Parathyroid adenoma (tissue), 2 donors: ENCODE data around the gene LITAF.
A peak's percentile ranks its signal among the peaks of the same experiment; 100 is the strongest.

Experiments
- H2AFZ ChIP-seq: fragments of 300-600 bp; sonication (generic); one replicate; pipeline ENCODE4 v1.7.0; 2017; ENCODE audit warnings: antibody characterized with exemption, mild to moderate bottlenecking
- H3K27ac ChIP-seq: fragments of 300-600 bp; sonication (generic); one replicate; pipeline ENCODE4 v1.7.0; 2017
- H3K27me3 ChIP-seq: fragments of 300-600 bp; sonication (generic); one replicate; pipeline ENCODE4 v1.7.0; 2017; ENCODE audit warnings: low read length; ENCODE audit not compliant: control insufficient read depth, insufficient read depth
- H3K36me3 ChIP-seq: fragments of 300-600 bp; sonication (generic); one replicate; pipeline ENCODE4 v1.7.0; 2017; ENCODE audit warnings: low read length; ENCODE audit not compliant: control insufficient read depth, insufficient read depth
- H3K4me1 ChIP-seq: fragments of 300-600 bp; sonication (generic); one replicate; pipeline ENCODE4 v1.7.0; 2017; ENCODE audit warnings: control low read depth
- H3K4me2 ChIP-seq: fragments of 300-600 bp; sonication (generic); one replicate; pipeline ENCODE4 v1.7.0; 2017; ENCODE audit warnings: low read length
- H3K4me3 ChIP-seq: fragments of 300-600 bp; sonication (generic); one replicate; pipeline ENCODE4 v1.7.0; 2017; ENCODE audit warnings: low read depth, low read length
- H3K79me2 ChIP-seq: fragments of 300-600 bp; sonication (generic); one replicate; pipeline ENCODE4 v1.7.0; 2017; ENCODE audit warnings: control low read depth
- H3K9ac ChIP-seq: fragments of 300-600 bp; sonication (generic); one replicate; pipeline ENCODE4 v1.7.0; 2017; ENCODE audit warnings: mild to moderate bottlenecking
- H3K9me3 ChIP-seq: fragments of 300-600 bp; sonication (generic); one replicate; pipeline ENCODE4 v1.7.0; 2017; ENCODE audit warnings: low read length; ENCODE audit not compliant: control insufficient read depth
- TF ChIP-seq, protein P1 (sequence below): fragments of 300-600 bp; sonication (generic); IDR thresholded peaks from one replicate; pipeline ENCODE4 v1.7.0; 2017; ENCODE audit warnings: antibody characterized with exemption, mild to moderate bottlenecking
- donor health status: primary hyperparathyroidism.

LITAF gene

DNA sequence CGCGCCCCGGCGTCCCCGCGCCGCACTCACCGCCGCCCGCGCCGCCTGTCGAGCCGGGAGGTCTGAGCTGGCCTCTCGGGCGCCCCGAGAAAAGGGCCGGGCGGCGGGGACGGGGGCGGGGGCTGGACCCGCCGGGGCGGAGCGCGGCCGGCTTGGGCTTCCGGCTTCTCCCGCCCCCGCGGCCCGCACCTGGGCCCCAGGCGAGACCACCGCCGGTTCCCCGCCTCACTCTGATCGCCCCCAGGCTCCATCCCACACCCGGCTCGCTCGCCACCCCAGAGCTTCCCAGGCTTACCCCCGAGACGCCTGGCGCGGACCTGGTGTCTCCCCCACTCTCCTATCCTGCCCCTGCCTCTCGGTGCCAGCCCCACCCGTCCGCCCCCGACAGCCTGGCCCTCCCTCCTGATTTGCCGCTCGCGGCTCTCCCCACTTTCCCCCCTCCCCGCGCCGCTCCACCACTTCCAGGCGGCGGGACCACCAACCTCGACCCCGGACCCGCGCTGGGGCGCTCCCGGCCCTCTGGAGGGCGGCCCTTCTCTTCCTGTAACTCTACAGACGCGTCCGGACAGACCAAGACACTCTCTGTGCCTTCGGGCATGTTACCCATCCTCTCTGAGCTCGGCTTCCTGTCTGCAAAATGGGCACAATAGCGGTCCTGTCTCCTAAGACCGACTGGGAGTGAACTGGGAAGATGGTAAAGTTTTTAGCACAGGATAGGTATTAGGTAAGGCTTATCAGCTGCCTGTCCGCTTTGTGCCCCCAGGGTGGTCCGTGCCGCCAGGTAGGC lies at the start of gene LITAF:
TSS of gene LITAF (minus strand) at position 64 of the 787 bp plus-strand sequence. CDS start 30,189 bp downstream, outside the sequence.
- Histone ChIP-seq H3K9ac (peak within 1 kb of the TSS; percentile 79), H3K36me3 (no peaks in the 10 kb centered on the region), H3K4me2 (peak within 1 kb of the TSS; percentile 98), H3K4me3 (peak within 1 kb of the TSS; percentile 70), H3K4me1 (peaks cover 8% of the 10 kb centered on the region), H3K79me2 (peaks cover 6% of the 10 kb centered on the region), H3K27me3 (no peaks in the 10 kb centered on the region), H2AFZ (peak within 1 kb of the TSS; percentile 95), H3K9me3 (no peaks in the 10 kb centered on the region), H3K27ac (peak within 1 kb of the TSS; percentile 70)
- TF ChIP-seq, protein P1, sequence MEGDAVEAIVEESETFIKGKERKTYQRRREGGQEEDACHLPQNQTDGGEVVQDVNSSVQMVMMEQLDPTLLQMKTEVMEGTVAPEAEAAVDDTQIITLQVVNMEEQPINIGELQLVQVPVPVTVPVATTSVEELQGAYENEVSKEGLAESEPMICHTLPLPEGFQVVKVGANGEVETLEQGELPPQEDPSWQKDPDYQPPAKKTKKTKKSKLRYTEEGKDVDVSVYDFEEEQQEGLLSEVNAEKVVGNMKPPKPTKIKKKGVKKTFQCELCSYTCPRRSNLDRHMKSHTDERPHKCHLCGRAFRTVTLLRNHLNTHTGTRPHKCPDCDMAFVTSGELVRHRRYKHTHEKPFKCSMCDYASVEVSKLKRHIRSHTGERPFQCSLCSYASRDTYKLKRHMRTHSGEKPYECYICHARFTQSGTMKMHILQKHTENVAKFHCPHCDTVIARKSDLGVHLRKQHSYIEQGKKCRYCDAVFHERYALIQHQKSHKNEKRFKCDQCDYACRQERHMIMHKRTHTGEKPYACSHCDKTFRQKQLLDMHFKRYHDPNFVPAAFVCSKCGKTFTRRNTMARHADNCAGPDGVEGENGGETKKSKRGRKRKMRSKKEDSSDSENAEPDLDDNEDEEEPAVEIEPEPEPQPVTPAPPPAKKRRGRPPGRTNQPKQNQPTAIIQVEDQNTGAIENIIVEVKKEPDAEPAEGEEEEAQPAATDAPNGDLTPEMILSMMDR: no peak

DNA sequence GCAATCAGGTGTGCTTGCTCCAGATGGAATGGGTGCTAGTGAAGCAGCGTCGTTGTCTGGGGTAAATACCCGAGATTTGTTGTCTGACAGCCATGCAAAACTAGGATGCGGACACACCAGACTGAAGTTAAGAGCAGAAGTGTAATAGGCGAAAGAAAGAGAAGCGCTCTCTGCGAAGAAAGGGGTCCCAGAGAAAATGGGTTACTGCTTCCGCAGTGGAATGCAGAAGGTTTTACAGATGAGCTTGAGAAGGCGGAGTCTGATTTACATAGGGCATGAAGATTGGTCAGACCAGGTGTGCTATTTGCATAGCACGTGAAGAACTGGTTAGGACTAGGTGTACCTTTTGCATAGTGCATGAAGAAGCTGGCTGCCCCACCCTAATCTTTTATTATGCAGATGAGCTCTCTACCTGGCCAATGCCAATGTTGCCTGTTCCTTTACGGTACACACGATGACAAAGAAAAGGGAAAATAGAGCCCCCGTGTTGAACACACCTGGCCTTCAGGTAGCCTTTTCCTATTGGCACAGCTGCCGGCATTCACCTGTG lies 49.5 kb upstream of the LITAF start:
- no peak overlapping the region for H3K4me2 ChIP-seq
- no peaks in the 10 kb centered on the region for H3K9me3 ChIP-seq
- H3K4me1 ChIP-seq: peaks cover 21% of the 10 kb centered on the region
- no peak overlapping the region for H3K27ac ChIP-seq
- no peaks in the 10 kb centered on the region for H3K27me3 ChIP-seq
- no peaks in the 10 kb centered on the region for H3K36me3 ChIP-seq
- no peak overlapping the region for H3K9ac ChIP-seq
- no peaks in the 10 kb centered on the region for H3K79me2 ChIP-seq
- H2AFZ ChIP-seq: peak overlapping the region; percentile 36
- no peak overlapping the region for H3K4me3 ChIP-seq
- TF ChIP-seq, protein P1: no peak

DNA sequence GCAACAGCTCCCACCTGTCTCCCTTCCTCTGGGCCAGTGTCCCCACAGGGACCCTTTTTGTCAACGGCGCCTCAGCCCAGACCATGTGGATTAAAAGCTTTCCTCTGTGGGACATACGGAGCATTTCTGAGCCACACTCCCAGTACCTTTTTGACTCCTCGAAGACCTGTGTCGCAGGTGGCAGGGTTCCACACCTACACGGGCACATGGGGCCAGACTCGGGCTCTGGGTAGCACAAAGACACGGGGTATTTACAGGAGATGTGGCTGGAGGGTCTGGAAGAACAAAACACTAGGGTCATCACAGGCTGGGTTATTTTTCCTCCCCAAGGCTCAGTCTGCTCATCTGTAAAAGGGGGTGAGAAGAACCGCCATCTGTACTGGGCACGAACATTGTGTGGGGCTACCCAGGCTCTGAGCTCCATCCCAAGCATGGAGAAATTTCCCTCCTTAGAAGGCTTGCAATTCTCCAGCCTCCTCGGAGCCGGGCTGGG lies 49.0 kb upstream of the LITAF start:
- no peaks in the 10 kb centered on the region for H3K9me3 ChIP-seq
- no peaks in the 10 kb centered on the region for H3K27me3 ChIP-seq
- H3K4me1 ChIP-seq: peaks cover 16% of the 10 kb centered on the region
- H3K36me3 ChIP-seq: no peaks in the 10 kb centered on the region
- no peak overlapping the region for H3K4me3 ChIP-seq
- no peak overlapping the region for H3K27ac ChIP-seq
- no peak overlapping the region for H3K4me2 ChIP-seq
- no peak overlapping the region for H2AFZ ChIP-seq
- H3K79me2 ChIP-seq: no peaks in the 10 kb centered on the region
- no peak overlapping the region for H3K9ac ChIP-seq
- TF ChIP-seq, protein P1: no peak

DNA sequence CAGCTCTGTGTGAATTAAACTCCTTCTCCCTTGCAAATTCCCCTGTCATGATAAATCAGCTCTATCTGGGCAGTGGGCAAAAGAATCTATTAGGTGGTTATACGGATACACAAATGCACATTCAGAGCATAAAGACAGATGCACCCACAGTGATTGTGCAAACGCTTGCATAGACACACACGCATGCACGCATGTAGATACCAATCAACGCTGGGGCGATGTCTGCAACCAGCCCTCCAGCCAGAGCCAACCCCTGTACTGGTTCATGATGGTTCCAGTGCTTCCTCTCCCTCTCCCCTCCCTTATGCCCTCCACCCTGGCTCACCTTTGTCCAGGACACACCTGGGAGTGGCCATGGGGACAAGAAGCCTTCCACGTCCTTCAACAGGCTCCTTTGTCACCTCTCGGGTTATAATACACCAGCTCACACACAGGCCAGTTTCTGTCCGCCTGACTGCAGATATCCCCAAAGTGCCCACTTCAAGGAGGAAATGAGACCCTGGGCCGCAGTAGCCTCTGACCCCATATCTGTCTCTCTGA lies 48.5 kb upstream of the LITAF start:
- Histone ChIP-seq H3K9ac (no peak overlapping the region), H3K27ac (no peak overlapping the region), H3K9me3 (no peaks in the 10 kb centered on the region), H3K27me3 (no peaks in the 10 kb centered on the region), H3K4me3 (no peak overlapping the region), H3K4me1 (peaks cover 10% of the 10 kb centered on the region), H3K36me3 (no peaks in the 10 kb centered on the region), H3K4me2 (no peak overlapping the region), H3K79me2 (no peaks in the 10 kb centered on the region), H2AFZ (no peak overlapping the region)
- TF ChIP-seq, protein P1: no peak
